Nephron progenitor cell (in vitro differentiated cells): ENCODE measurements around the gene CARMIL3.
"Not testable (repeated sequence)": the region's sequence is repeated elsewhere in the genome, so short reads cannot be mapped to it uniquely, and the experiment has no call there.

ENCODE experiments used
- DNase-seq: peaks from one replicate; pipeline ENCODE4 v3.0.0; 2021
- H3K27ac Mint-ChIP-seq: 2 replicates; pipeline ENCODE4 v1.8.0; 2021; ENCODE audit warnings: mild to moderate bottlenecking, moderate library complexity, mixed read lengths
- H3K27me3 Mint-ChIP-seq: 2 replicates; pipeline ENCODE4 v1.8.0; 2021; ENCODE audit warnings: mild to moderate bottlenecking, low read depth, mixed read lengths; ENCODE audit not compliant: poor library complexity
- H3K36me3 Mint-ChIP-seq: 2 replicates; pipeline ENCODE4 v1.8.0; 2021; ENCODE audit warnings: low read depth, mixed read lengths
- H3K4me1 Mint-ChIP-seq: 2 replicates; pipeline ENCODE4 v1.8.0; 2021; ENCODE audit warnings: mixed read lengths
- H3K4me3 Mint-ChIP-seq: 2 replicates; pipeline ENCODE4 v1.8.0; 2021; ENCODE audit warnings: mild to moderate bottlenecking, moderate library complexity, mixed read lengths
- H3K9me3 Mint-ChIP-seq: 2 replicates; pipeline ENCODE4 v1.8.0; 2021; ENCODE audit warnings: mild to moderate bottlenecking, moderate library complexity, mixed read lengths
- CTCF ChIP-seq: fragments of 200-600 bp; sonication (generic); IDR thresholded peaks from 2 replicates; pipeline ENCODE4 v1.5.0; 2021; ENCODE audit warnings: antibody characterized with exemption

CARMIL3 gene

GRCh38 chr14:24051789-24052655, at the start of gene CARMIL3:
CARMIL3 (plus strand) TSS chr14:24052009; CDS start chr14:24052154, 145 bp downstream.
- Mint-ChIP-seq H3K27me3 (peaks cover 67% of the 10 kb centered on the region), H3K9me3 (no peaks in the 10 kb centered on the region), H3K27ac (no peak within 1 kb of the TSS), H3K36me3 (no peaks in the 10 kb centered on the region), H3K4me1 (peaks cover 16% of the 10 kb centered on the region), H3K4me3 (peak within 1 kb of the TSS; percentile 83)
- no peak for TF ChIP-seq CTCF
- DNase-seq: peak; percentile 86

GRCh38 chr14:24006471-24006816, 45.4 kb upstream of the CARMIL3 start:
- not testable (repeated sequence) for H3K9me3 Mint-ChIP-seq, H3K36me3 Mint-ChIP-seq, H3K27me3 Mint-ChIP-seq, DNase-seq, H3K27ac Mint-ChIP-seq, H3K4me3 Mint-ChIP-seq
- peaks cover 22% of the 10 kb centered on the region for H3K4me1 Mint-ChIP-seq

- H3K36me3 Mint-ChIP-seq, H3K27me3 Mint-ChIP-seq, H3K27ac Mint-ChIP-seq, H3K9me3 Mint-ChIP-seq: not testable (repeated sequence)
- Mint-ChIP-seq H3K4me1 (peaks cover 22% of the 10 kb centered on the region), H3K4me3 (peak overlapping the region; percentile 40)
- DNase-seq: peak; percentile 76
Measured at GRCh38 chr14:24006817-24007652, 44.8 kb upstream of the CARMIL3 start.

GRCh38 chr14:24011051-24011450, 40.8 kb upstream of the CARMIL3 start:
- Mint-ChIP-seq H3K27ac (no peak overlapping the region), H3K4me1 (peaks cover 22% of the 10 kb centered on the region), H3K27me3 (peaks cover 8% of the 10 kb centered on the region), H3K4me3 (peak overlapping the region; percentile 4), H3K9me3 (peaks cover 22% of the 10 kb centered on the region), H3K36me3 (peaks cover 10% of the 10 kb centered on the region)
- no peak for DNase-seq
- no peak for TF ChIP-seq CTCF

- DNase-seq, H3K36me3 Mint-ChIP-seq, H3K4me3 Mint-ChIP-seq, H3K27ac Mint-ChIP-seq: not testable (repeated sequence)
- Mint-ChIP-seq H3K27me3 (peaks cover 21% of the 10 kb centered on the region), H3K4me1 (peaks cover 22% of the 10 kb centered on the region), H3K9me3 (peaks cover 37% of the 10 kb centered on the region)
Measured at GRCh38 chr14:24012726-24013273, 39.0 kb upstream of the CARMIL3 start.

- H3K27me3 Mint-ChIP-seq: peaks cover 17% of the 10 kb centered on the region
- no peaks in the 10 kb centered on the region for H3K36me3 Mint-ChIP-seq
- peak; percentile 44 for DNase-seq
- H3K27ac Mint-ChIP-seq: no peak overlapping the region
- peak; percentile 83 for TF ChIP-seq CTCF
- peaks cover 36% of the 10 kb centered on the region for H3K9me3 Mint-ChIP-seq
- H3K4me1 Mint-ChIP-seq: peaks cover 22% of the 10 kb centered on the region
- no peak overlapping the region for H3K4me3 Mint-ChIP-seq
Measured at GRCh38 chr14:24013654-24014514, 37.9 kb upstream of the CARMIL3 start.

GRCh38 chr14:24015745-24016144, 36.1 kb upstream of the CARMIL3 start:
- H3K9me3 Mint-ChIP-seq: peaks cover 49% of the 10 kb centered on the region
- not testable (repeated sequence) for H3K27ac Mint-ChIP-seq, DNase-seq, H3K4me1 Mint-ChIP-seq, H3K4me3 Mint-ChIP-seq, H3K36me3 Mint-ChIP-seq
- peaks cover 13% of the 10 kb centered on the region for H3K27me3 Mint-ChIP-seq

GRCh38 chr14:24018978-24019377, 32.8 kb upstream of the CARMIL3 start:
- not testable (repeated sequence) for H3K27ac Mint-ChIP-seq, H3K36me3 Mint-ChIP-seq, H3K4me1 Mint-ChIP-seq, DNase-seq, H3K4me3 Mint-ChIP-seq
- peaks cover 13% of the 10 kb centered on the region for H3K27me3 Mint-ChIP-seq
- peaks cover 57% of the 10 kb centered on the region for H3K9me3 Mint-ChIP-seq

GRCh38 chr14:24019944-24020343, 31.9 kb upstream of the CARMIL3 start:
- peaks cover 58% of the 10 kb centered on the region for H3K9me3 Mint-ChIP-seq
- H3K4me3 Mint-ChIP-seq, H3K4me1 Mint-ChIP-seq, DNase-seq, H3K36me3 Mint-ChIP-seq, H3K27ac Mint-ChIP-seq: not testable (repeated sequence)
- peaks cover 22% of the 10 kb centered on the region for H3K27me3 Mint-ChIP-seq

- peaks cover 58% of the 10 kb centered on the region for H3K9me3 Mint-ChIP-seq
- not testable (repeated sequence) for H3K4me3 Mint-ChIP-seq, H3K27ac Mint-ChIP-seq, H3K4me1 Mint-ChIP-seq, DNase-seq, H3K36me3 Mint-ChIP-seq
- peaks cover 22% of the 10 kb centered on the region for H3K27me3 Mint-ChIP-seq
Measured at GRCh38 chr14:24020520-24020919, 31.3 kb upstream of the CARMIL3 start.
